ENCODE data around the gene VWC2.
"Not testable (repeated sequence)": the region's sequence is repeated elsewhere in the genome, so short reads cannot be mapped to it uniquely, and the experiment has no call there.

The VWC2 gene

GRCh38 chr7:49787980-49788379, 14.5 kb downstream of the VWC2 start:
- no peak for DNase-seq

GRCh38 chr7:49788455-49789059, 15.1 kb downstream of the VWC2 start:
- no peak for DNase-seq

- DNase-seq = no peak
Measured at GRCh38 chr7:49789736-49790135, 16.3 kb downstream of the VWC2 start.

- no peak for DNase-seq
Measured at GRCh38 chr7:49790209-49790608, 16.8 kb downstream of the VWC2 start.

- no peak for DNase-seq
Measured at GRCh38 chr7:49791088-49791741, 17.8 kb downstream of the VWC2 start.

GRCh38 chr7:49797987-49798660, 24.7 kb downstream of the VWC2 start:
- no peak for DNase-seq

- DNase-seq = no peak
Measured at GRCh38 chr7:49800031-49800430, 26.6 kb downstream of the VWC2 start.

- DNase-seq = no peak
Measured at GRCh38 chr7:49802600-49802999, 29.2 kb downstream of the VWC2 start.

- DNase-seq = no peak
Measured at GRCh38 chr7:49803812-49804211, 30.4 kb downstream of the VWC2 start.

- DNase-seq = no peak
Measured at GRCh38 chr7:49805371-49806007, 32.1 kb downstream of the VWC2 start.

GRCh38 chr7:49812534-49812933, 39.1 kb downstream of the VWC2 start:
- DNase-seq = no peak

GRCh38 chr7:49817279-49817678, 43.8 kb downstream of the VWC2 start:
- DNase-seq = no peak

- no peak for DNase-seq
Measured at GRCh38 chr7:49821181-49821580, 47.7 kb downstream of the VWC2 start.

- DNase-seq = no peak
Measured at GRCh38 chr7:49822856-49823255, 49.4 kb downstream of the VWC2 start.

GRCh38 chr7:49823566-49823965, 50.1 kb downstream of the VWC2 start:
- no peak for DNase-seq

- DNase-seq = no peak
Measured at GRCh38 chr7:49839863-49840645, 66.6 kb downstream of the VWC2 start.

- DNase-seq = no peak
Measured at GRCh38 chr7:49840751-49841405, 67.4 kb downstream of the VWC2 start.

GRCh38 chr7:49845626-49846025, 72.2 kb downstream of the VWC2 start:
- DNase-seq = no peak

GRCh38 chr7:49848211-49848841, 74.9 kb downstream of the VWC2 start:
- no peak for DNase-seq

- DNase-seq = no peak
Measured at GRCh38 chr7:49850921-49851613, 77.6 kb downstream of the VWC2 start.

GRCh38 chr7:49851614-49851934, 78.1 kb downstream of the VWC2 start:
- not testable (repeated sequence) for DNase-seq

Data from midbrain (tissue), 1 donor.